Stimulated activated CD4-positive, alpha-beta T cell treated with anti-CD3 and anti-CD28 coated beads, Interleukin-15, amount 100 ng/mL, for 1 hour (primary cell): Measurements from ENCODE around the gene TRIM60.
"Not testable (repeated sequence)": the region's sequence is repeated elsewhere in the genome, so short reads cannot be mapped to it uniquely, and the experiment has no call there.

Experiments
- DNase-seq, 2 donors: peaks; one replicate each; pipeline ENCODE4 v3.0.0-alpha.2; 2020; ENCODE audit warnings: low read depth in 1 of 2, low spot score in 1 of 2

TRIM60 gene

GRCh38 chr4:165031436-165032211, at the start of gene TRIM60:
TSS of gene TRIM60 (plus strand) at chr4:165031999. CDS start at chr4:165040073, 8,074 bp downstream.
- DNase-seq, result no peak

DNA sequence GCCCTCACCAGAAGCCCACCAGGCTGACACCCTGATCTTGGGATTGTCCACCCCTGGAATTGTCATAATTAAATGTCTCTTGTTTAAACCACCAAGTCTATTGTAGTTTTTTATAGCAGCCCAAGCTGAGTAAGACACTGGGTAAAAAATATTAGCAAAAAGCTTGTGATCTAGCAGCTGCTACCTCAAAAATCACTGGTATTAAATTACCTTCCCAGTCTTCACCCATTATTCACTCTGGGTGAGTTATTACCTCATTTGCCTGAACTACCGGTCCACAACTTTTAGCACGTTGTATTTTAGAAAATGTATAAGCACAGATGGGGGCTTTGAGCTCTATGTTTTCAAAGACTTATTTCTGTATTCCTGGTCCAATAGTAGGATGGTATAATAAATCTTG, 42.3 kb upstream of the TRIM60 start:
- no peak for DNase-seq

GRCh38 chr4:164990786-164991185, 41.0 kb upstream of the TRIM60 start:
- DNase-seq, result not testable (repeated sequence)

- DNase-seq, result not testable (repeated sequence)
These were observed 35.7 kb upstream of the TRIM60 start for GRCh38 chr4:164996123-164996522.

DNA sequence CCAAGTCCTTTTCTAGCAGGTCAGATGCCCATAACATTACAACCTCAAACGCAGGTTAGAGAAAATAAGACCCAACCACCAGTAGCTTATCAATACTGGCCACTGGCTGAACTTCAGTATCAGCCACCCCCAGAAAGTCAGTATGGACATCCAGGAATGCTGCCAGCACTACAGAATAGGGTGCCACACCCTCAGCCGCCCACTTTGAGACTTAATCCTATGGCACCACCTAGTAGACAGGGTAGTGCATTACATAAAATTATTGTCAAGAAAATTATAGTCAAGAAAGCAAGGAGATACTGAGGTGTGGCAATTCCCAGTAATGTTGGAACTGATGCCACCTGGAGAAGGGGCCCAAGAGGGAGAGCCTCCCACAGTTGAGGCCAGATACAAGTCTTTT, 34.5 kb upstream of the TRIM60 start:
- no peak for DNase-seq

DNA sequence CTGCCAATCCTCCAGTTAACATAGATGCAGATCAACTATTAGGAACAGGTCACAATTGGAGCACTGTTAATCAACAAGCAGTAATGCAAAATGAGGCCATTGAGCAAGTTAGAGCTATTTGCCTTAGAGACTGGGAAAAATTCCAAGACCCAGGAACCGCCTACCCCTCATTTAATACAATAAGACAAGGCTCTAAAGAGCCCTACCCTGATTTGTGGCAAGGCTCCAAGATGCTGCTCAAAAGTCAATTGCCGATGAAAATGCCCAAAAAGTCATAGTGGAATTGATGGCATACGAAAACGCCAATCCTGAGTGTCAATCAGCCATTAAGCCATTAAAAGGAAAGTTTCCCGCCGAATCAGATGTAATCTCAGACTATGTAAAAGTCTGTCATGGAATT, 33.9 kb upstream of the TRIM60 start:
- no peak for DNase-seq

DNA sequence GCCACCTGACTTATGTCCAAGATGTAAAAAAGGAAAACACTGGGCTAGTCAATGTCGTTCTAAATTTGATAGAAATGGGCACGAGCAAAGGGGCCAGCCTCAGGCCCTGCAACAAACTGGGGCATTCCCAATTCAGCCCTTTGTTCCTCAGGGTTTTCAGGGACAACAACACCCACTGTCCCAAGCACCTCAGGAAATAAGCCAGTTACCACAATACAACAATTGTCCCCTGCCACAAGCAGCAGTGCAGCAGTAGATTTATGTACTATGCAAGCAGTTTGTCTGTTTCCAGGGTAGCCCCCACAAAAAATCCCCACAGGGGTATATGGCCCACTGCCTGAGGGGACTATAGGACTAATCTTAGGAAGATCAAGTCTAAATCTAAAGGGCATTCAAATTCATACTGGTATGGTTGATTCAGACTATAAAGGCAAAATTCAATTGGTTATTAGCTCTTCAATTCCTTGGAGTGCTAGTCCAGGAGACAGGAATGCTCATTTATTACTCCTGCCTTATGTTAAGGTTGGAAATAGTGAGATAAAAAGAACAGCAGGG, 33.2 kb upstream of the TRIM60 start:
- DNase-seq, result not testable (repeated sequence)

DNA sequence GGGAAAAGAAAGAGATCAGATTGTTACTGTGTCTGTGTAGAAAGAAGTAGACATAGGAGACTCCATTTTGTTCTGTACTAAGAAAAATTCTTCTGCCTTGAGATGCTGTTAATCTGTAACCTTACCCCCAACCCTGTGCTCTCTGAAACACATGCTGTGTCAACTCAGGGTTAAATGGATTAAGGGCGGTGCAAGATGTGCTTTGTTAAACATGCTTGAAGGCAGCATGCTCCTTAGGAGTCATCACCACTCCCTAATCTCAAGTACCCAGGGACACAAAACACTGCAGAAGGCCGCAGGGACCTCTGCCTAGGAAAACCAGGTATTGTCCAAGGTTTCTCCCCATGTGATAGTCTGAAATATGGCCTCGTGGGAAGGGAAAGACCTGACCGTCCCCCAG, 29.8 kb upstream of the TRIM60 start:
- not testable (repeated sequence) for DNase-seq

DNA sequence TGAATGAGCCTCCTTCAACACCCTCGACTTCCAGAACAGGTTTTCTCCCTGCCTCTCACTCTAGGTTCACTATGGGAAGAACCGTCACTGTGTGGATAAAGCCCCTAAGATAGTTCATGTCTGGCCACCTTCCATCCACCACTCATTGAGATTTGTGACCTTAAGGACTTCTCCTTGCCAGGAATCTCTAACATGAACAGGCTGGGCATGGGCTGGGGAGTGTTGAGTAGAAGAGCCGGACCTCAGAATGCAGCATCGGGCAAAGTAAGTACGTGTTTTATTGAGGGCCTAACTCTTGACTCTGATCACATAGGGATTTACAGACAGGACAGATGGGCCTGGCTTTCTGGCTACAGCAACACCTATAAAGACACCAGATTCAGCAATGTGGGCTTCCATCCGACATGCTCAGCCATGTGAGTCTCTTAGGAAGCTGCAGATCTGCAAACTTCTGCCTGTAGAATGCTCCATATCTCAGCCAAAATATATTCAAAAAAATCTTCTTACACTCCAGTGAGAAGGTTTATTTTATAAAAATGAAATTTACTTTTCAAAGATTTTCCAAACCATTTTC, 26.4 kb upstream of the TRIM60 start:
- no peak for DNase-seq

GRCh38 chr4:165006456-165006855, 25.3 kb upstream of the TRIM60 start:
- no peak for DNase-seq

GRCh38 chr4:165006886-165007285, 24.9 kb upstream of the TRIM60 start:
- no peak for DNase-seq

DNA sequence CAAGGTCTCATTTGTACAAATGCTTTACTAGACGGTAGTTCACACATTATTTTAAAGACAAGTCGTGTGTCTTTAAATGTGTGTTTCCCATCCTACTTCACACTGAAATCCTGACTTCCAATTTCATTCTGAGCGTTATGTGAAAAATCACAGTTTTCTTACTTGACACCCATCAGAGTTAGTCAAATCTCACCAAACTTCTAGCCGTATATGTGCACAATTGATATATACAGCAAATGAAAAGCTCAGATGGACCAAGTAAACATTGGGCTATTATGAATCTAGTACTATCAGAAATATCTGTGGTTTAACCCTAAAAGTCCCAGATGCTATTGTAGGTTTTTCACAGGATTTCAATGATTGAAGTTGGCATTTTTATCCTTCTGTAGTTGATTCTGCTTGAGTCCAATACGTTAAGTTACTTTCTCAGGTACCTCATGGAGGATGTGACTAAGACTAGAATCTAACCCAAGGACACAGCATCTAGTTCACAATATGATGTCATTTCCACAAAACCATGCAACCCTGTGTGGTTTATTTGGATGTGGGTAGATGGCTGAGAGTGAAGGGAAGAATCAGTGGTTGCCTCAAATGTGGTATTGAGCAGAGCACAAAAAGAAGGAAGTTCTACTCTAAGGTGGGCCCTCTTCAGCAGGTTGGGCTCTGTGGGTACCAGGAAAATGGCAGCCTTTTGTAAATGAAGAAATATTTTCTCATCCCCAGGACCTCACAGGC, 22.1 kb upstream of the TRIM60 start:
- DNase-seq, result no peak

- DNase-seq, result no peak
These were observed 21.3 kb upstream of the TRIM60 start for GRCh38 chr4:165010487-165010886.

GRCh38 chr4:165010991-165011390, 20.8 kb upstream of the TRIM60 start:
- DNase-seq, result no peak

GRCh38 chr4:165011403-165011802, 20.4 kb upstream of the TRIM60 start:
- no peak for DNase-seq

DNA sequence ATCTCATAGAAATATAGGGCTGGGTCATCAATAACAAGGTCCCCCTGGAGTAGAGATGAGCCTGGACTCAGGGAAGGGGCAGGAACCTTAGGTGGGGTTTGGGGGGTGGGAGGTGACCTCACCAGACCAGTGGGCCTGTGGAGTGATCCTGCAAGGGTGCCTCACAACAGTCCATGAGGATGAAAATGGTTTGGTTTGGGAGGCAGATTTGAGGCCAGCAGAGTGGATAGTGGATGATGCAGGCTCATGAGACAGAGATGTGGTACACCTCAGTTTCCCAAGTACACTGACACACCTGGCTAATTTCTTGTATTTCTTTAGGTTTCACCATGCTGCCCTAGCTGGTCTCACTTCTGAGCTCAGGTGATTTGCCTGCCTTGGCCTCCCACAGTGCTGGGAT, 18.1 kb upstream of the TRIM60 start:
- no peak for DNase-seq

DNA sequence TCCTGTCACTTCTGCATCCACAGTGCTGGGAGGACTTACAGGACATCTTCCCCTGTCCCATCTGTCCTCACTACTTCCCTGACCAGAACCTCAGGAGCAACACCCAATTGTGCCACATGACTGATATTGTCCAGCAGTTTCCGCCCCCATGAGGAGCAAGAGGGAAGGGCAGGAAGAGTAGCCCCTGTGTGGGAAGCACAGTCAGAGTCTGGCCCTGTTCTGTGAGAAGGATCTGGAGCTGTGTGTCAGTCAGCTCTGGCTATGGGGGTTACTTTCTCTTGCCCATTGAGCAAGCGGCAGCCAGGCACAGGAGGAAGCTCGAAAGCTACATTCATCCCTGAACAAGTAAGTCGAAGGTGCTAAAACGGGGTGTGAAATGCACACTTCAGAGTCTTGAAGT, 14.8 kb upstream of the TRIM60 start:
- DNase-seq, result no peak

GRCh38 chr4:165019995-165020394, 11.8 kb upstream of the TRIM60 start:
- not testable (repeated sequence) for DNase-seq

- not testable (repeated sequence) for DNase-seq
These were observed 6.0 kb upstream of the TRIM60 start for GRCh38 chr4:165025782-165026181.

DNA sequence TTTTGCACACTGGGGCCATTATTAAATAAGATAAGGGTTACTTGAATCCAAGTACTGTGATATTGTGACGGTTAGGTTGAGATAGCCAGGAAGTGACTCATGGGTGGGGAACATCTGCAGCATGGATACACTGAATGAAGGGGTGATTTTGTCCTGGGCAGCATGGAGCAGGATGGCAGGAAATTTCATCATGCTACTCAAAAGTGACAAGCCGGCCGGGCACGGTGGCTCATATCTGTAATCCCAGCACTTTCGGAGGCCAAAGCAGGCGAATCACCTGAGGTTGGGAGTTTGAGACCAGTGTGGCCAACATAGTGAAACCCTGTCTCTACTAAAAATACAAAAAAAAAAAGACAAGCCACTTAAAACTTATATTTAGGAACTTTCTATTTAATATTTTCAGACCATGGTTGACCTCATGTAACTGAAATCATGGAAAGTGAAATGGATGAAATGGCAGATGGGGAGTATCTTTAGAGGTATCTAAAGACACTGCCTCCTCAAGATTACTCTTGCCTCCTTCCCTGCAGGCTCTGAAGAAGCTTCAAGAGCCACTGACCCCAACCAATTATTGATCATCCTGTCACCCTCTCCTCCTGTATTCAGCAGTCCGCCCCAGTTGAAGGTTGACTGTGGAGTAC, 3.9 kb upstream of the TRIM60 start:
- no peak for DNase-seq

DNA sequence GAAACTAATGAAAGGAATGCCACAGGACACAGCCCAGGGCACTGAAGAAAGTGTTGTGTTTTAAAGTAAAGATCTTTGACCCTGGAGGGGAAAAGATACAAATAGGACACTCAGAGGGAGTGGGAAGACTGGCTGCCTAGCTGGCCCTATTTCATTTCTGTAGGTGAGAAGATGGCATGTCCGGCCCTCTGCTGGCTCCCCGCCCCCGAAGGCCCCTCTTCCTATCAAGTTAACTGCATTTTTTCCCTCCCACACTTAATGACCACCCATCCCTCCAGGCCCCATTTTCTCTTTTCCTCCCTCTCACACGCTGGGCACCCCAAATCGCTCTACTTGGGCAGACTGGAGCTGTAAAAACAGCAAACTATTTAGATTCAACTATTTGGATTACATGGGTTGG, 16.4 kb downstream of the TRIM60 start:
- no peak for DNase-seq
